Loucy (cell line): Measurements from ENCODE around the gene FPR2.
"Not testable (repeated sequence)": the region's sequence is repeated elsewhere in the genome, so short reads cannot be mapped to it uniquely, and the experiment has no call there.

Source experiments
- H2AFZ ChIP-seq: fragments of 200-600 bp; sonication (generic); 2 replicates; pipeline ENCODE4 v1.6.0; 2016; ENCODE audit warnings: antibody characterized with exemption, mild to moderate bottlenecking, low read length, moderate library complexity
- H3F3A ChIP-seq: fragments of 200-600 bp; 2 replicates; pipeline ENCODE4 v1.6.0; 2016; ENCODE audit warnings: antibody characterized with exemption, low read depth, mild to moderate bottlenecking
- H3K27me3 ChIP-seq: fragments of 200-600 bp; sonication (generic); 2 replicates; pipeline ENCODE4 v1.6.1; 2014; ENCODE audit warnings: low read length, mild to moderate bottlenecking; ENCODE audit not compliant: insufficient read depth, poor library complexity, severe bottlenecking
- H3K36me3 ChIP-seq: fragments of 200-600 bp; sonication (generic); 2 replicates; pipeline ENCODE4 v1.6.1; 2016; ENCODE audit warnings: low read length; ENCODE audit not compliant: insufficient read depth
- H3K4me1 ChIP-seq: fragments of 200-600 bp; sonication (generic); 2 replicates; pipeline ENCODE4 v1.5.1; 2014; ENCODE audit warnings: low read length, mild to moderate bottlenecking; ENCODE audit not compliant: insufficient read depth, poor library complexity, severe bottlenecking
- H3K4me2 ChIP-seq: fragments of 200-600 bp; sonication (generic); 2 replicates; pipeline ENCODE4 v1.6.0; 2014; ENCODE audit warnings: antibody characterized with exemption, low read length, low read depth, mild to moderate bottlenecking; ENCODE audit not compliant: poor library complexity, severe bottlenecking
- H3K4me3 ChIP-seq: fragments of 200-600 bp; sonication (generic); 2 replicates; pipeline ENCODE4 v1.5.1; 2014; ENCODE audit warnings: low read length, mild to moderate bottlenecking, mixed read lengths; ENCODE audit not compliant: poor library complexity, severe bottlenecking
- H3K79me2 ChIP-seq: fragments of 200-600 bp; sonication (generic); 2 replicates; pipeline ENCODE4 v1.6.1; 2014; ENCODE audit warnings: low read length; ENCODE audit not compliant: insufficient read depth
- H3K9ac ChIP-seq: fragments of 200-600 bp; sonication (generic); 2 replicates; pipeline ENCODE4 v1.6.0; 2014; ENCODE audit warnings: mild to moderate bottlenecking, low read depth, low read length, moderate library complexity; ENCODE audit not compliant: poor library complexity, severe bottlenecking
- H3K9me2 ChIP-seq: fragments of 200-600 bp; sonication (generic); replicated peaks from 2 replicates; pipeline ENCODE4 v1.6.1; 2016; ENCODE audit warnings: low read depth, low read length, mixed read lengths
- H3K9me3 ChIP-seq: fragments of 200-600 bp; sonication (generic); 2 replicates; pipeline ENCODE4 v1.6.1; 2014; ENCODE audit warnings: mild to moderate bottlenecking, antibody characterized with exemption, low read length, low read depth; ENCODE audit not compliant: insufficient read depth
- H4K20me1 ChIP-seq: fragments of 200-600 bp; sonication (generic); 2 replicates; pipeline ENCODE4 v1.6.0; 2014; ENCODE audit warnings: antibody characterized with exemption, low read length, mild to moderate bottlenecking; ENCODE audit not compliant: insufficient read depth, poor library complexity, severe bottlenecking
- CTCF ChIP-seq: fragments of 200-600 bp; sonication (generic); conservative IDR thresholded peaks from 2 replicates; pipeline ENCODE4 v1.5.1; 2014; ENCODE audit warnings: mild to moderate bottlenecking, antibody characterized with exemption, low read length
- EZH2phosphoT487 ChIP-seq: fragments of 200-600 bp; IDR thresholded peaks from 2 replicates; pipeline ENCODE4 v1.6.1; 2018; ENCODE audit warnings: antibody characterized with exemption, mild to moderate bottlenecking, moderate library complexity, borderline replicate concordance

The FPR2 gene

GRCh38 chr19:51802775-51803174 is 41.8 kb downstream of the FPR2 start:
- Histone ChIP-seq H3K9me3 (no peaks in the 10 kb centered on the region), H3K4me1 (peaks cover 4% of the 10 kb centered on the region), H3K9me2 (no peaks in the 10 kb centered on the region), H3K36me3 (no peaks in the 10 kb centered on the region), H3K9ac (no peak overlapping the region), H3K4me3 (no peak overlapping the region), H3K27me3 (no peaks in the 10 kb centered on the region), H4K20me1 (no peaks in the 10 kb centered on the region), H3F3A (no peaks in the 10 kb centered on the region), H3K4me2 (no peak overlapping the region), H3K79me2 (no peaks in the 10 kb centered on the region), H2AFZ (no peak overlapping the region)
- TF ChIP-seq EZH2phosphoT487, result no peak
- TF ChIP-seq CTCF, result no peak

- no peaks in the 10 kb centered on the region for H3F3A ChIP-seq
- H3K9ac ChIP-seq, result no peak overlapping the region
- no peak overlapping the region for H2AFZ ChIP-seq
- no peak for TF ChIP-seq CTCF
- no peak for TF ChIP-seq EZH2phosphoT487
- no peaks in the 10 kb centered on the region for H4K20me1 ChIP-seq
- H3K9me3 ChIP-seq, result no peaks in the 10 kb centered on the region
- H3K4me3 ChIP-seq, result no peak overlapping the region
- H3K4me1 ChIP-seq, result peaks cover 7% of the 10 kb centered on the region
- H3K27me3 ChIP-seq, result no peaks in the 10 kb centered on the region
- H3K4me2 ChIP-seq, result no peak overlapping the region
- no peaks in the 10 kb centered on the region for H3K36me3 ChIP-seq
- H3K9me2 ChIP-seq, result no peaks in the 10 kb centered on the region
- no peaks in the 10 kb centered on the region for H3K79me2 ChIP-seq
Observed at GRCh38 chr19:51803519-51803918, 42.5 kb downstream of the FPR2 start.

GRCh38 chr19:51803967-51804366 is 43.0 kb downstream of the FPR2 start:
- Histone ChIP-seq H3F3A (no peaks in the 10 kb centered on the region), H3K27me3 (no peaks in the 10 kb centered on the region), H3K4me3 (no peak overlapping the region), H3K9ac (no peak overlapping the region), H2AFZ (no peak overlapping the region), H3K79me2 (no peaks in the 10 kb centered on the region), H3K9me2 (no peaks in the 10 kb centered on the region), H4K20me1 (no peaks in the 10 kb centered on the region), H3K9me3 (no peaks in the 10 kb centered on the region), H3K4me1 (peaks cover 7% of the 10 kb centered on the region), H3K36me3 (no peaks in the 10 kb centered on the region), H3K4me2 (no peak overlapping the region)
- TF ChIP-seq CTCF (no peak), EZH2phosphoT487 (no peak)

- not testable (repeated sequence) for H3K36me3 ChIP-seq, H2AFZ ChIP-seq, H3K4me2 ChIP-seq, H4K20me1 ChIP-seq, H3K79me2 ChIP-seq, H3K4me1 ChIP-seq, H3F3A ChIP-seq, H3K9me3 ChIP-seq, H3K4me3 ChIP-seq, H3K9ac ChIP-seq, H3K27me3 ChIP-seq, H3K9me2 ChIP-seq
Observed at GRCh38 chr19:51804789-51805188, 43.8 kb downstream of the FPR2 start.

GRCh38 chr19:51805396-51805795 is 44.4 kb downstream of the FPR2 start:
- not testable (repeated sequence) for H3K9me3 ChIP-seq, H3K36me3 ChIP-seq, H3K4me3 ChIP-seq, H3F3A ChIP-seq, H3K4me2 ChIP-seq, H3K4me1 ChIP-seq, H3K9ac ChIP-seq, H2AFZ ChIP-seq, H3K27me3 ChIP-seq, H3K9me2 ChIP-seq, H3K79me2 ChIP-seq, H4K20me1 ChIP-seq

- not testable (repeated sequence) for H3K9me3 ChIP-seq, H3K9ac ChIP-seq, H3K9me2 ChIP-seq, H4K20me1 ChIP-seq, H3K79me2 ChIP-seq, H3K27me3 ChIP-seq, H3K4me1 ChIP-seq, H3K4me3 ChIP-seq, H3K36me3 ChIP-seq, H3F3A ChIP-seq, H2AFZ ChIP-seq
- H3K4me2 ChIP-seq, result peak overlapping the region; percentile 22
Observed at GRCh38 chr19:51806571-51806970, 45.6 kb downstream of the FPR2 start.
